ENCODE data around the gene PSMG4. TPM values are rescaled to one million over a fixed set of nuclear protein-coding genes. Genes with fewer than 3 reads are reported as not detected.

PSMG4 gene
- total and polyA plus RNA-seq, 8 donors, result 16.9 to 27.5 (median 22.2) TPM

DNA sequence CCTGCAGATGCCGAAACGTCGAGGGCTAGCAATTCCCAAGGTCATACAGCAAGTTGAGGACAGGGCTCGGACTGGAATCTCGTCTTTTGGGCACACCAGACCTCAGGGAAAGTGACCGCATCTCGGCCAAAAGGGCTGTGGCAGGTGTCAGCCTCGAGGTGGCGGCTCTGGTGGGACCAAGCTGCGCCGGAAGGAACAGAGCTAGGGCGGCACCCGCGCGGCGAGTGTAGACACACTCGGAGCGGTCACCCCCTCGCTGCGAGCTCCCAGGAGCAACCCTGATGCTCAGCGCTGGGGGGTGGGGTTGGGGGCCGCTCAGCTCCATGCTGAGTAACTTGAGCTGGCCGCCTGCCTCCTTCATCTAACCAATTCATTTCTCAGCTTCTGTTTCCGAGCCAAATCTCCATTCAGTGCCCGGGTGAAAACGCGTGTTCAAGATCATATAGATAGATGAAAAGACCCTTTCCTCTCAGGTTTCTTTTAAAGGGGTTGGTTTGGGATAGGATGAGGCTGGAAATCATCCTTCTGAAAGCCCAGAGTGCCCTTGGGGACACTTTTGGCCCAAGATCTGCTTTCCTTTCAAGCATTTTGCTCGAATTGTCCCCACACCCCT, 29.1 kb upstream of the PSMG4 start:
- no peak overlapping the region for H3K4me3 ChIP-seq
- intact Hi-C loops (cut with DNase I), result no loop called here
- no peaks in the 10 kb centered on the region for H3K9me3 ChIP-seq
- H3K27ac ChIP-seq, result no peak overlapping the region
- peaks cover 63 to 91% of the 10 kb centered on the region in 2 donors for H3K27me3 ChIP-seq
- DNase-seq (peak in 1 of 4 donors; percentile 79), ATAC-seq (no peak)
- peaks cover 39 to 50% of the 10 kb centered on the region in 2 donors for H3K4me1 ChIP-seq
- no peaks in the 10 kb centered on the region for H3K36me3 ChIP-seq
- TF ChIP-seq, protein P1, sequence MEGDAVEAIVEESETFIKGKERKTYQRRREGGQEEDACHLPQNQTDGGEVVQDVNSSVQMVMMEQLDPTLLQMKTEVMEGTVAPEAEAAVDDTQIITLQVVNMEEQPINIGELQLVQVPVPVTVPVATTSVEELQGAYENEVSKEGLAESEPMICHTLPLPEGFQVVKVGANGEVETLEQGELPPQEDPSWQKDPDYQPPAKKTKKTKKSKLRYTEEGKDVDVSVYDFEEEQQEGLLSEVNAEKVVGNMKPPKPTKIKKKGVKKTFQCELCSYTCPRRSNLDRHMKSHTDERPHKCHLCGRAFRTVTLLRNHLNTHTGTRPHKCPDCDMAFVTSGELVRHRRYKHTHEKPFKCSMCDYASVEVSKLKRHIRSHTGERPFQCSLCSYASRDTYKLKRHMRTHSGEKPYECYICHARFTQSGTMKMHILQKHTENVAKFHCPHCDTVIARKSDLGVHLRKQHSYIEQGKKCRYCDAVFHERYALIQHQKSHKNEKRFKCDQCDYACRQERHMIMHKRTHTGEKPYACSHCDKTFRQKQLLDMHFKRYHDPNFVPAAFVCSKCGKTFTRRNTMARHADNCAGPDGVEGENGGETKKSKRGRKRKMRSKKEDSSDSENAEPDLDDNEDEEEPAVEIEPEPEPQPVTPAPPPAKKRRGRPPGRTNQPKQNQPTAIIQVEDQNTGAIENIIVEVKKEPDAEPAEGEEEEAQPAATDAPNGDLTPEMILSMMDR (IDR thresholded peaks at IDR 0.05), result no peak

DNA sequence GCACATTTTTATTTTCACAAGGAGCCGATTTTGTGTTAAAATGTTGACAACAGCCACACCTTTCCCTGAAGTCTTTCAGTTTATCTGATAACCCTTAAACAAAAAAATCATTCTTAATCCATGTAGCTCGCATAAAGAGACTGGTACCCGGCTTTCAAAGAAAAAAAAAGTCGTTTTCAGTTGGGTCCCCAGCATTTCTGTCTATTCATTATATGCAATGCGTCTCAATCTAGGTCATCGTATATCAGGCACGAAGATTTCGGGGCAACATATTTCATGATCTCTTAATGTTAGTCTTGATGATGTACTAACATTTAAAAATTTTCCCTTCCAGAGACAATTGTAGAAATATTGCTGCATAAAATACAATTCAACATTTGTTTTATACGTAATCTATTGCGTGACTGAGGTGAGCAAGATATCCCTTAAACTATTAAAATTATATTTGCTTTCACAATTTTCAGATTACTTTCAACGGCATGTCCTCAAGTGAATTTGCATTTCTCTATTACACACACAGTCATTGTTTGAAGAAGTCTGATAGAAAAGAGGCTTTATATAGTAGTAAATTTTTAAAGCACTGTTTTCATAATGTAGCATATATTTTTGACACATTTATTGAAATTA, 28.4 kb upstream of the PSMG4 start:
- DNase-seq (no peak), ATAC-seq (no peak)
- H3K27me3 ChIP-seq, result peaks cover 63 to 98% of the 10 kb centered on the region in 2 donors
- no peaks in the 10 kb centered on the region for H3K9me3 ChIP-seq
- TF ChIP-seq, protein P1 (IDR thresholded peaks at IDR 0.05), result no peak
- no peak overlapping the region for H3K27ac ChIP-seq
- peaks cover 39 to 50% of the 10 kb centered on the region in 2 donors for H3K4me1 ChIP-seq
- intact Hi-C loops (cut with DNase I), result no loop called here
- H3K36me3 ChIP-seq, result no peaks in the 10 kb centered on the region
- no peak overlapping the region for H3K4me3 ChIP-seq

DNA sequence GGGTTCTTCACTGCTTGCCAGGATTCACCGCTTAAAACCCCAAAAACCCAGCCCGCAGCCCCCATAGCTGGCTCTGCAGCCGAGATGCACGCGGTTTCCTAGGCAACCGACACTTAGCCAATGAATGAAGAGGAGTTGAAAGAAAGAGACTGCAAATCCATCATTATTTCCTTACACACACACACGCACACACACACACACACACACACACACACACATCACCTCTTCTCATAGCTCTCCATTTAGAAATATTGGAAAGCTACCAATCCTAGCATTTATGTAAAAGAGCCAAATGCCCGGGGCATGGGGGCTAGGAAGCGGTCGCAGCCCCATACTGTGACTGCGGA, 27.9 kb upstream of the PSMG4 start:
- ATAC-seq (peak; percentile 7), DNase-seq (peak in 1 of 4 donors; percentile 54)
- Histone ChIP-seq H3K9me3 (no peaks in the 10 kb centered on the region), H3K36me3 (no peaks in the 10 kb centered on the region), H3K4me1 (peaks cover 39 to 50% of the 10 kb centered on the region in 2 donors), H3K27ac (no peak overlapping the region), H3K4me3 (peak overlapping the region; percentile 45 to 46), H3K27me3 (peaks cover 67 to 98% of the 10 kb centered on the region in 2 donors)
- TF ChIP-seq, protein P1 (IDR thresholded peaks at IDR 0.05), result no peak
- intact Hi-C loops (cut with DNase I), result no loop called here

DNA sequence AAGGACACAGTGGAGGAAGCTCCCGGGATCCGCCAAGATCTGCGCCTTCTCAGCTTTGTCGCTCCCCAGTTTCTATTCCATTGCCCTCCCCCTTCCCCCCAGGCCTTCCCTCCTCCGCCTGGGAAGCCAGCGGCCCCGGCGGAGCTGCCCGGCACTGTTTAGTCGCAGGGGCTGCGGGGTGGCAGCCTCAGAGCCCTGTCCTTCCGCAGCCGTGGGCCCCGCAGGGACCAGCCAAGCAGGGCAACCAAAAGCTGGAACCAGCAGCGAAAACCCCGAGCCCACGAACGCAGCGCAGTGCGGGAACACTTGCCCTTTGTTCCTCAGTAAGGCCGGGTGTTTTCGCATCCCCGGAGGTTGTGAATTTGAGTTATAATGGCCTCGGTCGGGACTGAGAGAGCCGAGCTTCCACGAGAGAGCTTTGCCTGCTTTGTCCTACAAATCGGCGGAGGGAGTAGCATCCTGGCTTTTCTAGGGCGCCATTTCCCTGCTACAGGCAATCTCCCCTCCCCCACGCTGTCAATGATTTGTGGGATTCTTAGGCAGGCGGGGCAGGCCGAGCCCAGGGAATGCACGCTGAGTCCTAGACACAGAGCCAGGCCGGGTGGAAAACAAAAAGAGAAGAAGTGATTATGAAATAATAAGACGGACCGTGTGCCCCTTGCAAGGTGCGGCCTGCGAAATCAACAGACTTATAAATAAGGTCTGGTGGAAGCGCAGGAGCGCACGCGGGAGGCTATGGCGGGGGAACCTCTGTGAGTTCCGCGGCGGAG, 27.3 kb upstream of the PSMG4 start:
- intact Hi-C loops (cut with DNase I), result no loop called here
- TF ChIP-seq, protein P1 (IDR thresholded peaks at IDR 0.05), result no peak
- H3K27me3 ChIP-seq, result peaks cover 61 to 98% of the 10 kb centered on the region in 2 donors

More for the DNA sequence above, 27.3 kb upstream of the PSMG4 start:
- Histone ChIP-seq H3K4me3 (peak overlapping the region; percentile 45 to 46), H3K27ac (peak overlapping the region in 1 of 2 donors; percentile 39), H3K4me1 (peaks cover 39 to 50% of the 10 kb centered on the region in 2 donors), H3K36me3 (no peaks in the 10 kb centered on the region), H3K9me3 (no peaks in the 10 kb centered on the region)
- ATAC-seq (peak; percentile 90), DNase-seq (peak in 2 of 4 donors; percentile 76 to 86)

Measured in left lung (tissue), 10 donors.